ENCODE measurements around the gene TENT4B. TPM values are rescaled to one million over a fixed set of nuclear protein-coding genes. Genes with fewer than 3 reads are reported as not detected.

TENT4B gene
- total and polyA plus RNA-seq, 5 donors from 2014 or later: 3.5 to 19.7 (median 3.6) TPM

DNA sequence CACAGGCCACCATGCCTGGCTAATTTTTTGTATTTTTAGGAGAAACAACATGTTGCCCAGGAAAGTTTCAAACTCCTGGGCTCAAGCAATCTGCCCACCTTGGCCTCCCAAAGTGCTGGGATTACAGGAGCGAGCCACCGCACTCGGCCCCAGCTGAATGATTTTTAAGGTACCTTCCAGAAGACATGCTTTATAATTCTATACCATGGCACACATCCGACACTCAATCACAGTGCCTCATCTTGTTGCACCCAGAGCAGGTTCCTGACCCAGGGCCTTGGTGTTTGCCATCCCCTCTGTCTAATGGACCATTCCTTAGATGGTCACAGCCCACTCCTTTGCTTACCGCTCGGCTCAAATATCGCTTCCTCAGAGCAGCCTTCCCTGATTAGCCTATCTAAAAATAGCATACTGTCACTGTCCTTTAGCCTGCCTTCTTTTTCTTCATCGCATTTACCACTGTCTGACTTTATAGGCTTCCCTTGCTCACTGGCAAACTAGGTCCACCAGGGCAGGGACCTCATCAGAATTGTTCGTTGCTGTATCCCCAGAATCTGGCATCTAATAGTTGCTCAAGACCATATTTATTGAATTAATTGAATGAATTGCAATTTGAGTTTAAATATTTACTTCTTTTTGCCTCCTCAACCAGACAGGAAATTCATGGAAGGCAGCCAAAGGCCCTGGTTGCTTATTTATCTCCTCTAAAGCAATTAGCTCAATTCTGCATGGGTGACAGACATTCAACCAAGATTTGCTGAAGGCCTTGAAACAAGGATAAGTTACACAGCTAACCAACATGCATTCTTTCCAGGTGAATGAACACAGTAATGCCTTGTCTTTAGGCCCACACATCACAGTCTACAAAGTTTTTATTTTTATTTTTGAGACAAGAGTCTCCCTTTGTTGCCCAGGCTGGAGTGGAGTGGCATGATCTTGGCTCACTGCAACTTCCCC lies 6.3 kb upstream of the TENT4B start:
- no peaks in the 10 kb centered on the region for H3K9me3 ChIP-seq (ENCODE audit: control insufficient read depth in 2 of 2, low read length in 2 of 2)
- ATAC-seq (ENCODE audit: low read depth in 2 of 2): no peak
- H3K27me3 Mint-ChIP-seq: no peaks in the 10 kb centered on the region
- no peak for DNase-seq
- H3K27ac Mint-ChIP-seq: peak overlapping the region in 1 of 3 donors; percentile 6
- no peak overlapping the region for H3K27ac ChIP-seq (ENCODE audit: insufficient read depth, low read length, poor library complexity, severe bottlenecking)
- H3K9me3 Mint-ChIP-seq: no peaks in the 10 kb centered on the region
- H3K36me3 Mint-ChIP-seq: no peaks in the 10 kb centered on the region
- H3K4me1 ChIP-seq (ENCODE audit: control insufficient read depth, insufficient read depth, low read length, poor library complexity, severe bottlenecking): peaks cover 3% of the 10 kb centered on the region
- H3K36me3 ChIP-seq (ENCODE audit: control insufficient read depth, insufficient read depth, low read length): no peaks in the 10 kb centered on the region
- H3K4me3 ChIP-seq (ENCODE audit: low read depth, low read length): no peak overlapping the region
- H3K4me3 Mint-ChIP-seq: no peak overlapping the region
- no peaks in the 10 kb centered on the region for H3K27me3 ChIP-seq (ENCODE audit: control insufficient read depth, insufficient read depth, low read length)
- peaks cover 0 to 2% (median 0%) of the 10 kb centered on the region in 4 donors for H3K4me1 Mint-ChIP-seq

DNA sequence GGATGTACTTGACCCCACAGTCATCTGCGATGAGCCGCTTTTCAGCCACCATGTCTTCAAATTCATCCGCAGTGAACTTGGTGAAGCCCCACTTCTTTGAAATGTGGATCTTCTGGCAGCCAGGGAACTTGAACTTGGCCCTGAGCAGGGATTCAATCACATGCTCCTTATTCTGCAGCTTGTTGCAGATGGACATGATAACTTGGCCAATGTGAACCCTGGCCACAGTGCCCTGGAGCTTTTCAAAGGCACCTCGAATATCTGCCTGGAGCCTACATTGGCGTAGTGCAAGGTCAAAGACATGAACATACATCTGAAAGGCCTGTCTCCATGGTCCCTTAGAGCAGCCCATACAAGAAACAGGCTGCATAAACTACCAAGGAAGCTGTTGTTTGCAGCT lies 1.8 kb upstream of the TENT4B start:
- Histone ChIP-seq H3K27me3 (ENCODE audit: control insufficient read depth, insufficient read depth, low read length) (no peaks in the 10 kb centered on the region), H3K9me3 (ENCODE audit: control insufficient read depth in 2 of 2, low read length in 2 of 2) (no peaks in the 10 kb centered on the region), H3K4me1 (ENCODE audit: control insufficient read depth, insufficient read depth, low read length, poor library complexity, severe bottlenecking) (peaks cover 33% of the 10 kb centered on the region), H3K27ac (ENCODE audit: insufficient read depth, low read length, poor library complexity, severe bottlenecking) (no peak overlapping the region), H3K4me3 (ENCODE audit: low read depth, low read length) (no peak overlapping the region), H3K36me3 (ENCODE audit: control insufficient read depth, insufficient read depth, low read length) (no peaks in the 10 kb centered on the region)
- no peaks in the 10 kb centered on the region for H3K27me3 Mint-ChIP-seq
- H3K27ac Mint-ChIP-seq: peak overlapping the region in 2 of 3 donors; percentile 97
- DNase-seq (no peak), ATAC-seq (ENCODE audit: low read depth in 2 of 2) (no peak)
- H3K4me1 Mint-ChIP-seq: peaks cover 5 to 28% (median 19%) of the 10 kb centered on the region in 4 donors
- peaks cover 8% of the 10 kb centered on the region for H3K36me3 Mint-ChIP-seq
- H3K4me3 Mint-ChIP-seq: peak overlapping the region; percentile 28 to 96 (median 96)
- no peaks in the 10 kb centered on the region for H3K9me3 Mint-ChIP-seq

DNA sequence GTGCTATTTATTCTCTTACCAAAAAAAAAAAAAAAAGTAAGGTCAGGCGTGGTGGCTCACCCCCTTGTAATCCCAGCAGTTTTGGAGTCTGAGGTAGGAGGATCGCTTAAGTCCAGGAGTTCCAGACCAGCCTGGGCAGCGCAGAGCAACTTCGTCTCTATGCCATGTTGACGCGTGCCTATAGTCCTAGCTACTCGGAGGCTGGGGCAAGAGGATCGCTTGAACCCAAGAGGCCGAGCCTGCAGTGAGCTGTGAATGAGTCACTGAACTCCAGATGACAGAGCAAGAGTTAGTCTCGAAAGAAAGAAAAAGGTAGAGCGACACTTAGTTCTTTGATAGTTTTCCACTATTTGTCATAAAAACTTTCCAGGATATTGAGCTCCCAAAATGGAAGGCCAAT lies 1.4 kb upstream of the TENT4B start:
- Mint-ChIP-seq H3K27me3 (no peaks in the 10 kb centered on the region), H3K4me3 (peak overlapping the region; percentile 95 to 96 (median 96)), H3K4me1 (peaks cover 5 to 32% (median 20%) of the 10 kb centered on the region in 4 donors), H3K27ac (peak overlapping the region; percentile 97 to 99 (median 97)), H3K36me3 (peaks cover 8% of the 10 kb centered on the region), H3K9me3 (no peaks in the 10 kb centered on the region)
- Histone ChIP-seq H3K27ac (ENCODE audit: insufficient read depth, low read length, poor library complexity, severe bottlenecking) (peak overlapping the region; percentile 95), H3K27me3 (ENCODE audit: control insufficient read depth, insufficient read depth, low read length) (no peaks in the 10 kb centered on the region), H3K4me1 (ENCODE audit: control insufficient read depth, insufficient read depth, low read length, poor library complexity, severe bottlenecking) (peaks cover 37% of the 10 kb centered on the region), H3K9me3 (ENCODE audit: control insufficient read depth in 2 of 2, low read length in 2 of 2) (no peaks in the 10 kb centered on the region), H3K4me3 (ENCODE audit: low read depth, low read length) (peak overlapping the region; percentile 74), H3K36me3 (ENCODE audit: control insufficient read depth, insufficient read depth, low read length) (no peaks in the 10 kb centered on the region)
- DNase-seq: no peak
- no peak for ATAC-seq (ENCODE audit: low read depth in 2 of 2)

DNA sequence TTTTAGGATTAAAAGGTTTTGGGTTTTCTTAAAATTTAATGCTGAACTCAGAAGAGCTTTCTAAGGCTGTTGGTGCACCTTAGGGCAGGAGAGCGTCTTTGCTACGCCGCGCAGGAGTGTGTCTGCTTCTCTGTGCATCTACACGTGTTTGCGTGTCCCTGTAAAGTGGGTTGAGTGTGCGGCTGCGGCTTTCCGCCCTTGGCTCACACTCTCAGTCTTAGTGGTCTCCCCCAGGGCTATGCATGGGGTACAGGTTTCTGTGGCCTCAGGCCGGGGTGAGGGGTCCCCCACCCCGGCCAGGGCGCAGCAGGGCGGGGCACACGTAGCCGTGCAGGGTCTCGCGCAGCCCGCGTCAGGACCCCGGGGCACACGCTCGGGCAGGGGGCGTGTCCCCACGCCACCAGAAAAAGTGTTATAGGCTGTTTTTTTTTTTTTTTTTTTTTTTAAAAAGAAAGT lies 727 bp upstream of the TENT4B start:
- peak overlapping the region; percentile 74 for H3K4me3 ChIP-seq (ENCODE audit: low read depth, low read length)
- peak in 1 of 3 donors; percentile 86 for DNase-seq
- Mint-ChIP-seq H3K4me3 (peak overlapping the region; percentile 95 to 96 (median 96)), H3K4me1 (peaks cover 9 to 38% (median 25%) of the 10 kb centered on the region in 4 donors), H3K27me3 (no peaks in the 10 kb centered on the region), H3K9me3 (no peaks in the 10 kb centered on the region), H3K36me3 (peaks cover 11% of the 10 kb centered on the region), H3K27ac (peak overlapping the region; percentile 97 to 99 (median 97))
- no peaks in the 10 kb centered on the region for H3K27me3 ChIP-seq (ENCODE audit: control insufficient read depth, insufficient read depth, low read length)
- H3K4me1 ChIP-seq (ENCODE audit: control insufficient read depth, insufficient read depth, low read length, poor library complexity, severe bottlenecking): peaks cover 43% of the 10 kb centered on the region
- H3K36me3 ChIP-seq (ENCODE audit: control insufficient read depth, insufficient read depth, low read length): no peaks in the 10 kb centered on the region
- ATAC-seq (ENCODE audit: low read depth in 2 of 2): peak; percentile 40 to 54
- peak overlapping the region; percentile 95 for H3K27ac ChIP-seq (ENCODE audit: insufficient read depth, low read length, poor library complexity, severe bottlenecking)
- H3K9me3 ChIP-seq (ENCODE audit: control insufficient read depth in 2 of 2, low read length in 2 of 2): no peaks in the 10 kb centered on the region

DNA sequence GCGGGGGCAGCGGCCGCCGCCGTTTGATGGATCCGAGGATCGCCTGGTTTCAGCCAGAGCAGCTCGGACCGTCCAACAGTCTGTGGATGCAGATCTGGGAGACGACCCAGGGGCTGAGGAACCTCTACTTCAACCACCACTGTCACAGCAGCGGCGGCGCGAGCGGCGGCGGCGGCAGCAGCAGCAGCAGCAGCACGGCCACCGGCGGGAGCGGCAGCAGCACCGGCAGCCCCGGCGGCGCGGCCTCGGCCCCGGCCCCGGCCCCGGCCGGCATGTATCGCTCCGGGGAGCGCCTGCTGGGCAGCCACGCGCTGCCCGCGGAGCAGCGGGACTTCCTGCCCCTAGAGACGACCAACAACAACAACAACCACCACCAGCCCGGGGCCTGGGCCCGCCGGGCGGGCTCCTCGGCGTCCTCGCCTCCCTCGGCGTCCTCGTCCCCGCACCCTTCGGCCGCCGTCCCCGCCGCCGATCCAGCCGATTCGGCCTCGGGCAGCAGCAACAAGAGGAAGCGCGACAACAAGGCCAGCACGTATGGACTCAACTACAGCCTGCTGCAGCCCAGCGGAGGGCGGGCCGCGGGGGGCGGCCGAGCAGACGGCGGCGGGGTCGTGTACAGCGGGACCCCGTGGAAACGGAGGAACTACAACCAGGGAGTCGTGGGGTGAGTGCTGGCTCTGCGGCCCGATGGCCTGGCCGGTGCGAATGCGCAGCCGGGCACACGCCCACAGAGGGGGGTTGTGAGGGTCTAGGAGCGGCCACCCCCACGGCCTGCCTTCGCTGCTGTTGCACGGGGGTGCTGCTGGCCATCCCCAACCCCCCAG lies 702 bp downstream of the TENT4B start:
- peak overlapping the region; percentile 86 for H3K4me3 ChIP-seq (ENCODE audit: low read depth, low read length)
- no peaks in the 10 kb centered on the region for H3K9me3 ChIP-seq (ENCODE audit: control insufficient read depth in 2 of 2, low read length in 2 of 2)
- Mint-ChIP-seq H3K27me3 (peaks cover 4% of the 10 kb centered on the region), H3K4me1 (peaks cover 9 to 50% (median 33%) of the 10 kb centered on the region in 4 donors), H3K27ac (peak overlapping the region in 2 of 3 donors; percentile 9 to 90), H3K4me3 (peak overlapping the region; percentile 91 to 96 (median 94)), H3K9me3 (no peaks in the 10 kb centered on the region), H3K36me3 (peaks cover 11% of the 10 kb centered on the region)
- ATAC-seq (ENCODE audit: low read depth in 2 of 2) (peak in 1 of 2 donors; percentile 3), DNase-seq (peak in 1 of 3 donors; percentile 52)
- peaks cover 57% of the 10 kb centered on the region for H3K4me1 ChIP-seq (ENCODE audit: control insufficient read depth, insufficient read depth, low read length, poor library complexity, severe bottlenecking)
- peaks cover 2% of the 10 kb centered on the region for H3K36me3 ChIP-seq (ENCODE audit: control insufficient read depth, insufficient read depth, low read length)
- no peaks in the 10 kb centered on the region for H3K27me3 ChIP-seq (ENCODE audit: control insufficient read depth, insufficient read depth, low read length)
- peak overlapping the region; percentile 57 for H3K27ac ChIP-seq (ENCODE audit: insufficient read depth, low read length, poor library complexity, severe bottlenecking)

DNA sequence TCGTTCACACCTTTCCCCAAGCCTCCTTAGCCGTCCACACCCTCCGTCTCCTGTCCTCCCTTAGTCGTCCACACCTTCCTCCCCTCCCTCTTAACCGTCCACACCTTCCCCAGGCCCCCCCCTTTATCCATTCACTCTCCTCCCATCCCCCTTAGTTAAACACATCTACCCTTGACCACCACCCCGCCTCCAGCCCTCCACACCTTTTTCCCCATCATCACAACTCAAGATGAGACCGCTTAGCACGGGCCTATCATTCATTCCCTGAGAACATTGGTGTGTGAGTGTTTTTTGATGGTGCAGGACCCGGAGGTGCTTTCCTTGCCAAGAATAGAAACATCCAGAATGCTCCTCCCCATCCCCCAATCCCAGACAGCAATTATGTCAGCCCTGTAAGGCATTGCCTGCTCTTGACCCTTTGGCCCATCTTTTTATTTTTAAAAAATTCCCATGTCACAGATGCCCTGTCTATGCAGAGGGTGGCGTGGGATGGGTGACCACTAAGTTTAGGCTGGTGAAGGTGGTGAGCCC lies 1.4 kb downstream of the TENT4B start:
- Histone ChIP-seq H3K4me3 (ENCODE audit: low read depth, low read length) (peak overlapping the region; percentile 86), H3K4me1 (ENCODE audit: control insufficient read depth, insufficient read depth, low read length, poor library complexity, severe bottlenecking) (peaks cover 62% of the 10 kb centered on the region), H3K36me3 (ENCODE audit: control insufficient read depth, insufficient read depth, low read length) (peaks cover 2% of the 10 kb centered on the region), H3K9me3 (ENCODE audit: control insufficient read depth in 2 of 2, low read length in 2 of 2) (no peaks in the 10 kb centered on the region), H3K27me3 (ENCODE audit: control insufficient read depth, insufficient read depth, low read length) (no peaks in the 10 kb centered on the region), H3K27ac (ENCODE audit: insufficient read depth, low read length, poor library complexity, severe bottlenecking) (no peak overlapping the region)
- peaks cover 11% of the 10 kb centered on the region for H3K36me3 Mint-ChIP-seq
- peak overlapping the region; percentile 91 to 96 (median 94) for H3K4me3 Mint-ChIP-seq
- peaks cover 4% of the 10 kb centered on the region for H3K27me3 Mint-ChIP-seq
- no peaks in the 10 kb centered on the region for H3K9me3 Mint-ChIP-seq
- no peak for ATAC-seq (ENCODE audit: low read depth in 2 of 2)
- no peak for DNase-seq
- H3K4me1 Mint-ChIP-seq: peaks cover 9 to 57% (median 38%) of the 10 kb centered on the region in 4 donors
- peak overlapping the region; percentile 63 to 90 (median 87) for H3K27ac Mint-ChIP-seq

DNA sequence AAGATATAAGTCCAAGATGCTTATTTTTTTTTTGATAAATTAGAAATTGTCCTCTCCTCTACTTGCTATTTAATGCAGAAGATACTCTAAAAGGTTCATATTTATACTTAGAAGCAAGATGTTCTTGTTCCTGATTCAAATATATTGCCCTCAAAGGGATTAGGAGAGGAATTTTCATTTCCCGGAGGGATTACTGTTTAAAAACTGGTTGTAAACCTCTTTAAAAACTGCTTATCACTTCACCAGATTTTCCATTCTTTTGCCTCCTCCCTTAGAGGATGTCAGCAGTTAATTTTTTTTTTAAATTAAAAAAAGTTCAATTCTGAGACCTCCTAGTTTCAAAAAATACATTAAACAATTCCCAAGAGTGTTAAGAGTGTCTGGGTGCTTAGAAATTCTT lies 2.8 kb downstream of the TENT4B start:
- peaks cover 2% of the 10 kb centered on the region for H3K36me3 ChIP-seq (ENCODE audit: control insufficient read depth, insufficient read depth, low read length)
- H3K9me3 Mint-ChIP-seq: no peaks in the 10 kb centered on the region
- no peak overlapping the region for H3K27ac ChIP-seq (ENCODE audit: insufficient read depth, low read length, poor library complexity, severe bottlenecking)
- H3K4me3 Mint-ChIP-seq: peak overlapping the region; percentile 91 to 96 (median 94)
- H3K27me3 Mint-ChIP-seq: peaks cover 4% of the 10 kb centered on the region
- H3K36me3 Mint-ChIP-seq: peaks cover 19% of the 10 kb centered on the region
- peaks cover 19 to 71% (median 50%) of the 10 kb centered on the region in 4 donors for H3K4me1 Mint-ChIP-seq
- peak overlapping the region; percentile 87 to 92 (median 90) for H3K27ac Mint-ChIP-seq
- H3K9me3 ChIP-seq (ENCODE audit: control insufficient read depth in 2 of 2, low read length in 2 of 2): no peaks in the 10 kb centered on the region
- peak overlapping the region; percentile 86 for H3K4me3 ChIP-seq (ENCODE audit: low read depth, low read length)
- DNase-seq (no peak), ATAC-seq (ENCODE audit: low read depth in 2 of 2) (no peak)
- no peaks in the 10 kb centered on the region for H3K27me3 ChIP-seq (ENCODE audit: control insufficient read depth, insufficient read depth, low read length)
- H3K4me1 ChIP-seq (ENCODE audit: control insufficient read depth, insufficient read depth, low read length, poor library complexity, severe bottlenecking): peaks cover 66% of the 10 kb centered on the region
